DOHH2 (cell line): ENCODE results near the gene FAM171A1.

ENCODE experiments used
- H3F3A ChIP-seq: fragments of 200-600 bp; sonication (generic), shearing (Covaris generic); 2 replicates; pipeline ENCODE4 v1.6.0; 2016; ENCODE audit warnings: antibody characterized with exemption, mild to moderate bottlenecking; ENCODE audit not compliant: control insufficient read depth, insufficient read depth
- H3K27ac ChIP-seq: fragments of 200-600 bp; sonication (generic); 2 replicates; pipeline ENCODE4 v1.5.1; 2014; ENCODE audit warnings: low read depth, mild to moderate bottlenecking, low read length, moderate library complexity
- H3K27me3 ChIP-seq: fragments of 200-600 bp; sonication (generic); 2 replicates; pipeline ENCODE4 v1.6.1; 2014; ENCODE audit warnings: mild to moderate bottlenecking, low read length, mixed read lengths; ENCODE audit not compliant: control insufficient read depth
- H3K36me3 ChIP-seq: fragments of 200-600 bp; sonication (generic); 2 replicates; pipeline ENCODE4 v1.6.1; 2014; ENCODE audit warnings: mild to moderate bottlenecking, low read length, moderate library complexity, mixed read lengths; ENCODE audit not compliant: control insufficient read depth
- H3K4me1 ChIP-seq: fragments of 200-600 bp; sonication (generic); 2 replicates; pipeline ENCODE4 v1.6.1; 2014; ENCODE audit warnings: mild to moderate bottlenecking, low read length, mixed read lengths; ENCODE audit not compliant: control insufficient read depth
- H3K4me2 ChIP-seq: fragments of 200-600 bp; sonication (generic); 2 replicates; pipeline ENCODE4 v1.6.0; 2014; ENCODE audit warnings: mild to moderate bottlenecking, low read length, moderate library complexity
- H3K4me3 ChIP-seq: fragments of 200-600 bp; sonication (generic); 2 replicates; pipeline ENCODE4 v1.5.1; 2014; ENCODE audit warnings: mild to moderate bottlenecking, low read length, mixed read lengths
- H3K79me2 ChIP-seq: fragments of 200-600 bp; sonication (generic); 2 replicates; pipeline ENCODE4 v1.6.1; 2014; ENCODE audit warnings: mild to moderate bottlenecking, low read length, mixed read lengths; ENCODE audit not compliant: control insufficient read depth
- H3K9me2 ChIP-seq: fragments of 200-600 bp; sonication (generic); replicated peaks from 2 replicates; pipeline ENCODE4 v1.6.1; 2014; ENCODE audit warnings: mild to moderate bottlenecking, low read length, mixed read lengths; ENCODE audit not compliant: control insufficient read depth
- H3K9me3 ChIP-seq: fragments of 200-600 bp; sonication (generic); 2 replicates; pipeline ENCODE4 v1.6.1; 2014; ENCODE audit warnings: antibody characterized with exemption, low read length, mixed read lengths; ENCODE audit not compliant: control insufficient read depth, insufficient read depth
- H4K20me1 ChIP-seq: fragments of 200-600 bp; sonication (generic); 2 replicates; pipeline ENCODE4 v1.6.0; 2014; ENCODE audit warnings: low read depth, mild to moderate bottlenecking, antibody characterized with exemption, low read length, moderate library complexity; ENCODE audit not compliant: control insufficient read depth, insufficient read depth
- EZH2phosphoT487 ChIP-seq: fragments of 200-600 bp; sonication (generic); IDR thresholded peaks from 2 replicates; pipeline ENCODE4 v1.6.1; 2017; ENCODE audit warnings: borderline replicate concordance, mild to moderate bottlenecking, antibody characterized with exemption, low read length, moderate library complexity, mixed read lengths
- TF ChIP-seq, protein P1 (sequence below): fragments of 200-600 bp; sonication (generic); IDR thresholded peaks from one replicate; pipeline ENCODE4 v1.5.1; 2014; ENCODE audit warnings: antibody characterized with exemption, mild to moderate bottlenecking, low read depth, low read length; ENCODE audit not compliant: poor library complexity, severe bottlenecking

FAM171A1 gene

DNA sequence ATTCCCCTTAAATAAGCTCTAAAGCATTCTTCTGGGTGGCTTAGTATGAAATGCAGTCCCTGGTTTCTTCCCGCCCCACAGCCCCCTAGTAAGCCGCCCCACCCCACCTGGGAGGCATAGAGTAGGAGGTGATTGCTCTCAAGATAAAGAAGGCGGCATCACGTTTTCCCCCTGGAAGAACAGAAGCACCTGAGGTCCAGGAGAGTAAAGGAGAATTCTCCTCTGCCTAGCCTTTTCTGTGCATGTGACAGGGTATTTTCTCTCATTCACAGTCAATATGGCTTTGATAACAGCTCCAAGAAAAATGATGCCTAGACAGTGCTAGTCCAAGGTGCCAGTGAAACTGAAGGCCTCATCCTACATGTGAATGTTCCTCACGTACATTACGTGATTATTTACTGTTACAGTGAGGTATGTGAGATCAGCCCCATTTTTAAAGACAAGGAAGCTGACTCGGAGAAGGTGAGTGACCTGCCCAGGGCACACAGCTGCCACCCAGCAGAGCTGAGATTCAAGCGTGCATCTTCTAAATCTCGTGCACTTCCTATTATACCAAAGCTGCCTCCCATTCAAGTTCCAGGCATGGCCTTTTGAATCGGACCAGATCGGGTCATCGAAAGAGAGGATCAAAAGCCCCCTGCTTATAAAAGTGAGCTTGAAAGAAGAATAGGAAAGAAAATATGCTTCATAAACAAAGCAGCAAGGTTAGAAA lies 59.4 kb downstream of the FAM171A1 start:
- Histone ChIP-seq H3K4me1 (no peaks in the 10 kb centered on the region), H3K9me2 (no peaks in the 10 kb centered on the region), H3K36me3 (no peaks in the 10 kb centered on the region), H3K4me3 (no peak overlapping the region), H3K27ac (no peak overlapping the region), H3K9me3 (no peaks in the 10 kb centered on the region), H3F3A (no peaks in the 10 kb centered on the region), H4K20me1 (no peaks in the 10 kb centered on the region), H3K4me2 (no peak overlapping the region), H3K27me3 (no peaks in the 10 kb centered on the region), H3K79me2 (no peaks in the 10 kb centered on the region)
- TF ChIP-seq, protein P1, sequence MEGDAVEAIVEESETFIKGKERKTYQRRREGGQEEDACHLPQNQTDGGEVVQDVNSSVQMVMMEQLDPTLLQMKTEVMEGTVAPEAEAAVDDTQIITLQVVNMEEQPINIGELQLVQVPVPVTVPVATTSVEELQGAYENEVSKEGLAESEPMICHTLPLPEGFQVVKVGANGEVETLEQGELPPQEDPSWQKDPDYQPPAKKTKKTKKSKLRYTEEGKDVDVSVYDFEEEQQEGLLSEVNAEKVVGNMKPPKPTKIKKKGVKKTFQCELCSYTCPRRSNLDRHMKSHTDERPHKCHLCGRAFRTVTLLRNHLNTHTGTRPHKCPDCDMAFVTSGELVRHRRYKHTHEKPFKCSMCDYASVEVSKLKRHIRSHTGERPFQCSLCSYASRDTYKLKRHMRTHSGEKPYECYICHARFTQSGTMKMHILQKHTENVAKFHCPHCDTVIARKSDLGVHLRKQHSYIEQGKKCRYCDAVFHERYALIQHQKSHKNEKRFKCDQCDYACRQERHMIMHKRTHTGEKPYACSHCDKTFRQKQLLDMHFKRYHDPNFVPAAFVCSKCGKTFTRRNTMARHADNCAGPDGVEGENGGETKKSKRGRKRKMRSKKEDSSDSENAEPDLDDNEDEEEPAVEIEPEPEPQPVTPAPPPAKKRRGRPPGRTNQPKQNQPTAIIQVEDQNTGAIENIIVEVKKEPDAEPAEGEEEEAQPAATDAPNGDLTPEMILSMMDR, result no peak
- TF ChIP-seq EZH2phosphoT487, result no peak

DNA sequence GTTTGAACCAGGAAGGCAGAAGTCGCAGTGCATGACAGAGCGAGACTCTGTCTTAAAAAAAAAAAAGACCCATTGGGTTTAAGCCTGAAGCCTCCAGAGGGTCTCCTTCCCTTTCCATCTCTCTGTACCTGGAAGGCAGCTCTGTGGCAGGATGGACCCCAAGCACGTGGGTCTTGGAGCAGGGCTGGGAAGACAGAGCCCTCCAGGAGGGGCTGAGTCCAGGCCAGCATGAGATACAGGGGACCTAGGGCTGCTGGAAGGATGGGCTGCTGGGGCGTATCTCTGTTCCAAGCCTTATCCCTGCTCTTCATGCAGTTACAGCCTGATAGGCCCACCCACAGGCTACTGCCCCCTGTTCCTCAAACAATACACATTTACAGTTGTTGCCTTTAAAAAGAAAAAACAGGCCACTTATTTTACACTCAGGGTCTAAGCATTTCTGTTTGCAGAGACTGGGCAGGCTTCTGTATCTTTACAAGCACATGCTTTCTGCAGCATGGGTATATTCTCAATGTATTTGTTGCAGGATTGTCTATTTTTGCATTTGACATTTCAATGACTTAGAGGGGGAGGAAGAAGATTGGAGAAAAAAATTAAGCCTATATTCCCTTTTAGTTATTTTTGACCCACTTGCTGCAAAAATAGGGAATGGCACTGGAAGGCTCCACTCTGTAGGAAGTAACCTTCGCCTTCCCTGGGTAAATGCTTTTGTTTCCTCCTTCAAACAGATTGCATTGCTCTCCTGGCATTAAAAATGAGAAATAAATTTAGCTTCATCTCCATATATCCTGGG lies 60.1 kb downstream of the FAM171A1 start:
- TF ChIP-seq, protein P1, result no peak
- no peak for TF ChIP-seq EZH2phosphoT487
- Histone ChIP-seq H3K79me2 (no peaks in the 10 kb centered on the region), H3K4me2 (no peak overlapping the region), H3K9me3 (no peaks in the 10 kb centered on the region), H4K20me1 (no peaks in the 10 kb centered on the region), H3F3A (no peaks in the 10 kb centered on the region), H3K4me1 (no peaks in the 10 kb centered on the region), H3K9me2 (no peaks in the 10 kb centered on the region), H3K4me3 (no peak overlapping the region), H3K27ac (no peak overlapping the region), H3K27me3 (no peaks in the 10 kb centered on the region), H3K36me3 (no peaks in the 10 kb centered on the region)

DNA sequence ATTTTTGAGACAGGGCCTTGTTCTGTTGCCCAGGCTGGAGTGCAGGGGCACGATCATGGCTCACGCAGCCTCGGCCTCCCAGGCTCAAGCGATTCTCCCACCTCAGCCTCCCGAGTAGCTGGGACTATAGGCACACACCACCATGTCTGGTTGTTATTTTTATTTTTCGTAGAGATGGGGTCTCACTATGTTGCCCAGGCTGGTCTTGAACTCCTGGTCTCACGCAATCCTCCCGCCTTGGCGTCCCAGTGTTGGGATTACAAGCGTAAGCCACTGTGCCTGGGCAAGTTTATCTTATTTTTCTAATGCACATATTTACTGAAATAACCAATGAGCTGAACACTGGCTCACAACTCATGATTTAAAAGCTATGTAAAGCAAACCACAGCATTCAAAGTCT lies 61.9 kb downstream of the FAM171A1 start:
- Histone ChIP-seq H3K4me3 (no peak overlapping the region), H3K27me3 (no peaks in the 10 kb centered on the region), H3K79me2 (no peaks in the 10 kb centered on the region), H3K36me3 (no peaks in the 10 kb centered on the region), H3F3A (no peaks in the 10 kb centered on the region), H3K4me1 (no peaks in the 10 kb centered on the region), H4K20me1 (no peaks in the 10 kb centered on the region), H3K9me3 (no peaks in the 10 kb centered on the region), H3K4me2 (no peak overlapping the region), H3K9me2 (no peaks in the 10 kb centered on the region), H3K27ac (no peak overlapping the region)
- TF ChIP-seq, protein P1, result no peak
- TF ChIP-seq EZH2phosphoT487, result no peak
